GM18867 (cell line): ENCODE data around the gene MAP3K8.

Experiments used
- ATAC-seq: cut with Tn5 transposase; IDR thresholded peaks from one replicate; pipeline ENCODE4 v1.9.1; 2021; ENCODE audit warnings: mild to moderate bottlenecking, moderate library complexity; ENCODE audit not compliant: unreplicated experiment

MAP3K8 gene

DNA sequence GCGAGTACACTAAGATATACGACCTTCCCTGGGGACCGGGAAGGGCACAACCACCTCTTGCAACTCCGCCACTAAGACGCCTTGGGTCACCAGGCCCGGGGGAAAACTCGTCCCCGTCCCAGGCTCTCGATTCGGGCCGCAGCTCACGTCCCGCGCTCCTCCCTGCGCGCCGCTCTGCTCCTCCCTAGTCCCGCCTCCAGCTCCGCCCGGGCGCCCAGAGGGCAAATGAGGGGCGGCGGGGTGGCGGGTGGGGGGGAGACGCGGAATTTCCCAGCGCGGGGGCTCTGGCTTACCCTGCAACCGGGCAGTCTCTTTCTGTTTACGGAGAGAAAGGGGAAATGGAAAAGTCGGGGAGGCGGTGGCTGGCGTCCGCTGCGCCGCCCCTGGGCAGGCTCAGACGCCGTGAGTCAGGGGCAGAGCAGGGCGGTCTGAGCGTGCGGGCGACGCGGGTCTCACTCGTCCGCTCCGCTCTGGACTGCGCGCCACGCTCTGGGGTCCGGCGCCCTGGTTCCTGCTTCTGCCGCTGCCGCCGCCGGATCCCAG is at the start of gene MAP3K8:
MAP3K8 (plus strand) TSS at position 455 of the 543 bp plus-strand sequence. CDS start 4,755 bp downstream, outside the sequence.
- peak; percentile 62 for ATAC-seq

DNA sequence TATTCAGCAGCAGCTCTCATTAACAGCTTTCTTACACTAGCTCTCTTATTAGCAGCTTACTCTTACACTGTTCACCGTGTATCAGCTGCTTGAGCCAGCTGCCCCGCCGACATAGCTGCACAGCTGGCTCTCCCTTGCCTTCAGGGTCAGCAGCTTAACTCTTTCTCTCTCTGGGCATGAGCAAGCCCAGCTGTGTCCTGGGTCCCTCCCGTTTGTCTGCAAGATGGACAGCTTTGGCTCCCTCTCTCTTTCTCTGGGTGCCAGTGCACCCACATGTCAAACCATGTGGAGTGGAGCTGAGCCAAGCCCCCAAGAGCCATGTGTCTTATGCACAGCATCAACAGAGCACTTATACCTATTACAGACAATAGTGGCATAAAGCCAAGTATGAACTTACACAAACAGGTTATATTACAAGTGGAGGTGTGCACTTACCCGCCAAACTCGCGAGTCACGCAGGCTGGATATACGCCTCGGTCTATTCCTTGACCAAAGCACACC is 49.2 kb upstream of the MAP3K8 start:
- peak; percentile 63 for ATAC-seq

DNA sequence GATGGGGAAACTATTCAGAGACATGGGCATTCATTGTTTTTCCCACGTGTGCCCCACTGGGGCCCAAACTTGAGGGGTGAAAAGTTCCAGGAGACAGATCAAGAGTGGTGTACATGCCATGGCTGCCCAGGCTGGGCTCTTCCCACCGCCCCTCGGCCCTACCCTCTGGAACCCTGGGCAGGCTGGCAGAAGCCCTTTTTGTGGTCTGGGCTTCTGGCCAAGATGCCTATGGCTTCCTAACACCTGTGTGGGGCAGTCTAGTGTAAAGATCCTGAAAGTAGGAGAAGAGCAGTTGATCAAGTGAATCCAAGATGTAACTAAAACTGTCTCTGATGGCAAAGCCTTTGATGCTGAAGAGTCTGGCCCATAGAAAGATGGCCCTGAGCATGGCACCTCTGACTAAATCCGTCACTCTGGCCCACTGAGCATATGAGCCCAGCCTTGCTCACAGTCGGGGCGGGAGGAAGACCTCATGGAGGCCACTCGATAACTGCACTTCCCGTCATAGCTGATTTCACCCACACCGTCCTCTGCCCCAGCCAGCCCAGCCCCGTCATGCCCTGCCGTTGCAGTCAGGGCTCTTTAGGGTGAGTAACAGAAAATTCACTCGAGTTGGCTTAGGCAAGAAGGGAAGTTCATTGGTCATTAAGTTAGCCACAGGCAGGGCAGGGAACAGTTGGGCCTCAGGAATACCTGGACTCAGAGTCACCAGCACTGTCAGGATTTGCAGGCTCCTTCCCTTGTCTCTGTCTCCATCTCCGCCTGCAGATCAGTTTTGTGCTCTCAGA is 47.0 kb upstream of the MAP3K8 start:
- ATAC-seq, result no peak

DNA sequence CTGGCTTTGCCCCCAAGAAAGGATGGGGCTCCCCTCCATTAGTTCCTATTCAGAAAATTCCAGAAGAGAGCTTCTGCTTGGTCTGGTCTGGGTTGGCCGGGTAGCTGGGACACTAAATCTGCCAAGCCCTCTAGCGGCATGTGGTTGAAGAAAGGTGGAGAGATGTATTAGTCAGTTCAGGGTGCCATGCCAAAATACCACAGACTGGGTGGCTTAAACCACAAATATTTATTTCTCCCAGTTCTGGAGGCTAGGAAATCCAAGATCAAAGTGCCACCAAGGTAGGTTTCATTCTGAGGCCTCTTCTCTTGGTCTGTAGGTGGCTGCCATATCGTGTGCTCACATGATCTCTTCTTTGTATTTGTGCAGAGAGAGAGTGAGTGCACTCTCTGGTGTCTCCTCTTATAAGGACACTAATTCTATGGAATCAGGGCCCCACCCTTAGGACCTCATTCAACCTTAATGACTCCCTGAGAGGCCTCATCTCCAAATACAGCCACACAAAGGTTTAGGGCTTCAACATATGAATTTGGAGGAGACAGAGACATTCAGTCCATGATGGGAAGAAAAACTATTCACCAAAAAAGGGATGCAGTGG is 46.2 kb upstream of the MAP3K8 start:
- ATAC-seq, result no peak

DNA sequence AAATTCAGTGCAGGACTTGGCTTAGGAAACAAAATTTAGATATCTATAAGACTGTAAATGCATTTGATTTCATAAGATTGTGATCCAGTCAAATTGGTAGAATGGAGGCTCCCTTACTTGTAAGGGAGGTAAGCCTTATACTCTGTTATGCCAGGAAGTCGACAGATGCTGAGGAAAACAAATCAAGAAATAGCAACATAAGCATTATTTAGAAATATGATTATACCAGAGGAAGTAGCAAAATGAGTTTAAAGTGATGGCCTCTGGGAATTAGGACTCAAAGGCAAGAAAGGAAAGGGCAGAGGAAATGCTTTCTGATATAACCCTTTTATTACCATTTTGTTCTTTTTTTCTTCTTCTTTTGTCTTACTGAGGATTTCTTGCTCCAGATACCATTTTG is 44.4 kb upstream of the MAP3K8 start:
- no peak for ATAC-seq

DNA sequence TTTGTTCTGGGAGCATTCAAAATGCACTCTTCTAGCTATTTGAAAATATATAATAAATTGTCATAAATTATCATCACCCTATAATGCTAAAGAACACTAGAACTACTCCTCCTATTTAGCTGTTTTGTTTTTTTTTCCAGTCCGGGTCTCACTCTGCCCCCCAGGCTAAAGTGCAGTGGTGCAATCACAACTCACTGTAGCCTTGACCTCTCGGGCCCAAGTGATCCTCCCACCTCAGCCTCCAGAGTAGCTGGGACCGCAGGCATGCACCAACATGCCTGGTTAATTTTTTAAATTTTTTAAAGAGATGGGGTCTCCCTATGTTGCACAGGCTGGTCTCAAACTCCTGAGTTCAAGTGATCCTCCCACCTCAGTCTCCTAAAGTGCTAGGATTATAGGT is 43.8 kb upstream of the MAP3K8 start:
- no peak for ATAC-seq

DNA sequence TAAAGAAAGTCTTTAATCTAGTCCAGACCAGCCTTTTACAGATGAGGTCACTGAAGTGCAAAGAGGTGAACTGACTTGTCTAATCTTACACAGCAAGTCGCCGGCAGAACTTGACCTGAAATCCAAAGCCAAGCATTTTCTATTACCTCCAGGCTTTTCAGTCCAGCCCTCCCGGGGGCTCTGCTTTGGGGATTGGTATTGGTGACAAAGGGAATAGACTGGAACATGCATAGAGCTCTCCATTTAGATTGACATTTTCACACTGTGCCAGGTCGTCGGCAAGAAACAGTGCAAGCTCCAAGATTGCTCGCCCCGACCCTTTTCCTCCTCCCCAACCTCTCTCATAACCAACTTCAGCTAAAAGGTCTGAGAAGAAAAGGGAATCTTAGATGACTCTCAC is 42.7 kb upstream of the MAP3K8 start:
- ATAC-seq, result no peak

DNA sequence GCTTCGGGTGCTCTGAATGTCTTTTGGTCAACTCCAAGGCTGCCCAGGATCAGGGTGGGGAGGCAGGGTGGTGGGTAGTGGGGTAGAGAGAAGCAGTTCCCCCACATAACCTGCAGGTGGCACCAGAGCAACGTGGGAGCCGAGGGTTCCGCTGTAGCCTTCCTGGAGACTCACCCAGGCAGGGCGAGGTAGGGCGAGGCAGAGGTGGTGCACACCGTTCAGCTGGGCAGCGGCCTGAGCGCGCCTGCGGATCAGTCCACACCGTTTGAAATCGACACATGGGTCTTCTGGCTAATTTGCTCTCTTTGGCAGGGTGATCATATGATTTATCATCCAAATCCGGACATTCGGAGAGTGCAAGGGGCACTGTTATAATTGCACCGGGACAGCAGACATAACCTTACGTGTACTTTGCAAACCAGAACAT is 41.4 kb upstream of the MAP3K8 start:
- ATAC-seq, result peak; percentile 96

DNA sequence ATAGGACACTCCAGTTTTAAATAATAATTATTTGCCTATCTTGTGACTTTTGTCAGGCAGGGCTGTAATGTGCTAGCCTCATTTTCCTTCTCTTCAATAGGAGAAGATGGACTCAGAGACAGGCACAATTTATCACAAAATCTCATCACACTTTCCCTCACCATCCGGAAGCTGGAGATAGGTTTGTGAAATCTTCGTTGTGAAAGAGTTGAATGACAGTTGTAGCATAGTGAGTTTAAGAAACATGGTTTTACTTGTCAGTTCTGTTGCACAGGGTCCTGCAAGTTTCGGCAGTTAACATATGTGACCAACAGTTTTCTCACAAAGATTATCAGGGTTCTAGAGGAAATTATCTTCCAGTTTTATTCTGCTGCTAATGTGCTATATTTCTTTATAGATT is 37.7 kb upstream of the MAP3K8 start:
- no peak for ATAC-seq

DNA sequence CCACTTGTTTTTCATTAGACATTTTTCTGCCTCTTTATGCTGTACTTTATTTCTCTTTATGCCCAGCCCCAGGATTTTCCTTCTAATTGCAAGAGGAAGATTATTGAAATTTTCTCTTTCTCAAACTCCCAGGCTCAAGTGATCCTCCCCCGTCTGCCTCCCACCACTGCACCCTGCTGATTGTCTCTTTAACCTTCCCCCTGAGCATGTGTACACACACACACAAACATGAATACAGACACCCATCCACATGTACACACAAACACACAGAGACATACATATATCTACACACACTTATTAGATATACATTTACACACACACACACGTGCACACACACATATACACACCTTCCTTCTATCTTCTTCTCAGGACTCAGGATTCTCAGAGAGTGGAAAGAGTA is 37.3 kb upstream of the MAP3K8 start:
- ATAC-seq, result no peak

DNA sequence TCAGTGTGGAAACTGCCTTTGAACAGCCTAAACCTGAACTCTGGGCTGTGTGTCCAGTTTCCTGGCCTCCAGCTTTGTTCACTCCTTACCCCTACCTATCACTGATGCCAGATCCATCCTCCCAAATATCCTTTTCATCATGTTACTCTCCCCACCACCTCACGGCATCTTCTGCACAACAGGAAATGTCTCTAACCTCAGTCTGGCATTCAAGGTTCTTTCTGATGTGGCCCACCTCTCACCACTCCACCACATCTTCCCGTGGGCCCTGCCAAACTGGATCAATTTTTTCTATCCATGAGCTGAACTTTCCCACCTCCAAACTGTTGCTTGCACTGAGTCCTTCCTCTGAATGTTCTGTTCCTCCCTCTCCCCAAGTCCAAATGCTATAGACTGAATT is 35.8 kb upstream of the MAP3K8 start:
- ATAC-seq, result no peak

DNA sequence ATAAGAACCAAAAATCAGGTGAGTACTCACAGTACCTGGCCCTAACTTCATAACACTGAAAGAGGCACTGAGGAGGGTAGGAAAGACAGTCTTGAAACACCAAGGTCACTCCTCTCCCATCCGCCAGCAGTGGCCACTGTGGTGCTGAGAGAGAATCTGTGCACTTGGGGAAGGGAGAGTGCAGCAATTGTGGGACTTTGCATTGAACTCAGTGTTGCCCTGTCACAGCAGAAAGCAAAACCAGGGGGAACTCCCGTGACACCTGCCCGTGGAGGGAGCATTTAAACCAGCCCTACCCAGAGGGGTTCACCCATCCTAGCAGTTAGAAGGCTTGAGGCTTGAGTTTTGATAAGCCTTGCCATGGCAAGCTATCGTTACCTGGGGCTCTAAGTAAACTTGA is 35.2 kb upstream of the MAP3K8 start:
- no peak for ATAC-seq

DNA sequence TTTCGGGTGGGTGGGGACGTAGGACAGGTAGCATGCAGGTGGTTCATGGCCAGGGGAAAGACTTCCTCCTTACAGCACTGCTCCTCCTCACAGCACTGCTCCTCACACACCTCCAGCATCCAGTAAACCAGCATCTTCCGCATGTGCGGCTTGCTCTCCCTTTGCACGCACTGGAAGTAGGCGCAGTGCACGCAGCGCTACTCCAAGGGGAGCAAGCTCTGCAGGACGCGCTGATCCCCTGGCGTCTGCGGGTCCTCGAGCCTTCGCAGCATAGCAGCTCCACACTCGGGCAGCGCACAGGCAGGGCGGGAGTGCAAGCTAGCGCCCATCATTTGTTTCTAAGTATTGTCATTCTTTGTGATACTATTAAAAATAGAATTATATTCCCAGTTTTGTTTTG is 30.5 kb upstream of the MAP3K8 start:
- no peak for ATAC-seq

DNA sequence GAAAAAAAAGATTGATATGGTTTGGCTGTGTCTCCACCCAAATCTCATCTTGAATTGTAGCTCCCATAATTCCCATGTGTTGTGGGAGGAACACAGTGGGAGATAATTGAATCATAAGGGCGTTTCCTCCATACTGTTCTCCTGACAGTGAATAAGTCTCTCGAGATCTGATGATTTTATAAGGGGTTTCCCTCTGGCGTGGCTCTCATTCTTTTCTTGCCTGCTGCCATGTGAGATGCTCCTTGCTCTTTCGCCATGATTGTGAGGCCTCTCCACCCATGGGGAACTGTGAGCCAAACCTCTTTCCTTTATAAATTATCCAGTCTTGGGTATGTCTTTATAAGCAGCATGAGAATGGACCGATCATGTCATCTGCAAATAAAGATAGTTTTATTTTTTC is 29.4 kb upstream of the MAP3K8 start:
- ATAC-seq, result no peak

DNA sequence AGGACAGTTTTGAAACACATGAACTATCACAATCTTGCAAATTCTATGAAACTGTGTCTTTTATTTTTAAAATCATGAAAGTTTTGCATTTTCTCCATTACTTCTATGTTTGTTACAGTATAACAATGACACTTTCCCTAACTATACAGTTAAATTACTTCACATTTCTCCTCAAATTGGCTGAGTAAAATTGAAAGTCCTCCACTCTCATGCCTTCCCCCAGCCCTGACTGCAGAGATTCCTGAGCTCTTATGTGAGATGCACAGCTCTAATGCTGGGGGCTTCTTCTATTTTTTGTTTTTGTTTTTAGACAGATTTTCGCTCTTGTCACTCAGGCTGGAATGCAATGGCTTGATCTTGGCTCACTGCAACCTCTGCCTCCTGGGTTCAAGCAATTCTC is 22.7 kb upstream of the MAP3K8 start:
- ATAC-seq, result no peak

DNA sequence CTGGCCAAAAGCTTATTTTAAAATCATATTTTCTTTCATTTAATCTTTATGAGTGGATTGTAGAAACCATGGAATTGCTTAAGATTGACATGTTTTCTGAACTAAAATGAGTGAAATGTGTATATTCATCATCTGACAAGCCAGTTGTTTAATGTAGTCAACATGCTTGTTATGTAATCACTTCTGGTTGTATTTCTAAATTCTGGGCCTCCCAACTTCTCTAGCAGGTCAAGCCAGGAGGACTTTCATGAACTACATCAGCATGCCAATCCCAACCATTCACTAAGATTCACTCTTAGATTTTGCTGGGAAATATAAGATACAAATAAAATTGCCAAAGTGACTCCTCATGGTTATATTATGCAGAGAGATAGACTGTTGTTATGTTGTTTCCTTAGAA is 21.1 kb upstream of the MAP3K8 start:
- ATAC-seq, result no peak

DNA sequence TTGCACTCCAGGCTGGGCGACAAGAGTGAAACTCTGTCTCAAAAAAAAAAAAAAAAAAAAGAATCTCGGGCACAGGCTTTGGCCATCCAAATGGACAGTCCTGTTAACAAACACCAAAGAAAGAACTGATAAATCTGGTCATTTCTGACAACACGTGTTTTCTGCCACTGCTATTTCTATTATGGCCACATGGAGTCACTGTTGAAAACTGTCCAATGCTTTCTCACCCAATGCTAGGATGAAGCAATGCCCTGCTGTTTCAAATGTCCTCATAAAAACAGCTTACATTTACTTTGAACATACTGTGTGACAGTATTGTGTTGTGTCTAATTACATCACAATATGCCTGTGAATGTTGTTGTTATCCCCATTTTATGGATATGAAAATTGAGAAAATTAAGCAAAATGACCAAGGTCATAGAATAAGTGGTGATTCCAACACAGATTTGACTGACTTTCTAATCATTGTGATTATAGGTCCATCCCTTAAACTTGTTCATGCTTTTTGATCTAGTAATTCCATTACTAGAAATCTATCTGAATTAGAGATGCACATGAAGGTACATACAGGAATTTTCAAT is 19.9 kb upstream of the MAP3K8 start:
- ATAC-seq, result no peak

DNA sequence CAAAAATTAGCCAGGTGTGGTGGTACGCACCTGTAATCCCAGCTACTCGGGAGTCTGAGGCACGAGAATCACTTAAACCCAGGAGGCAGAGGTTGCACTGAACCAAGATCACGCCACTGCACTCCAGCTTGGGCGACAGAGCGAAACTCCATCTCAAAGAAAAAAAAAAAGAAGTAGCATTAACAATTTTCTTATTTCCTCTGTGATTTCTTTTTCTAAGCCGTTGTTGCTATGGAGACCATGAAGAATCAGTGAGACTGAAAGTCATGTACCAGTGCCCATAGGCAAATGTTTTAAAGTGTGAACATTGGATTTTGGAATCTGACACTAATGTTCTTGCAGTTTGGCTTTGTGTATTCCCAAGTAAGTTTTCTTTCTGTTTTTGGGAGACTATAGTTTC is 18.4 kb upstream of the MAP3K8 start:
- ATAC-seq, result no peak

DNA sequence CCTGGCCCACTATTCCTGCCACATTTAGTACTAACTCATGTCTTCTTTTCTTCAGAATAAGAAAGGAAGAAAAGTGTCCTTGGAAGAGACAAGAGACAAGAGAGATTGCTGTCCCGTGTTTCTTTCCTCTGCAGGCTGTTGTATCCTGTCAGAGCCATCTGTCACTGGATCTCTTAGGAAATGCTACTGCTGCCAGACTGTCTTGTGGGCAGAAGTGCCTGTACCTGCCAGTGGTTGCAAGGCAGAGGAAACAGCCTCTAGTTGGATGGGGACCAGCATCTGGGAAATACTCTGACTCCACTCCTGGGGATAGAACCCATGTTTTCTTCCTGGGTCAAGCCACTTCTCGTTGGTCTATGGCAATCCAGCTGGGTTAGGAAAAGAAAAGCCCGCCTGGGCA is 16.7 kb upstream of the MAP3K8 start:
- no peak for ATAC-seq

DNA sequence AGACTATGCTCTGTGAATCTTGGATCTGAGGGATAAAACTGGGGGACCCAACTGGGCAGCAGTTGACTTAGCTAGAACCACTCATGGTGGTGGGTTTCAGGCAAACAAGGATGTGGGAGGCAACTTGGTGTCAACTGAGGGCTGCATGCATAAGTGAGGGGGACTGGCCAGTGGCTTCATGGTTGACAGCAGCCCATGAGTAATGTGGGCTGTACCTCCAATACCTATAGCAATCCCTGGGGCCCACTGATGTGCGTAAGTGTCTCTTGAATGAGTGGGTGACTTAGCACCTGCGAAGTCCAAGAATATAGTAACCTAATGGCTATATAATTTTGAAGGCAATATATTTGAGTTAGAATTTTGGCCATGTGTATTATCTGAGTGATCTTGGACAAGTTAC is 13.7 kb upstream of the MAP3K8 start:
- ATAC-seq, result peak; percentile 49

DNA sequence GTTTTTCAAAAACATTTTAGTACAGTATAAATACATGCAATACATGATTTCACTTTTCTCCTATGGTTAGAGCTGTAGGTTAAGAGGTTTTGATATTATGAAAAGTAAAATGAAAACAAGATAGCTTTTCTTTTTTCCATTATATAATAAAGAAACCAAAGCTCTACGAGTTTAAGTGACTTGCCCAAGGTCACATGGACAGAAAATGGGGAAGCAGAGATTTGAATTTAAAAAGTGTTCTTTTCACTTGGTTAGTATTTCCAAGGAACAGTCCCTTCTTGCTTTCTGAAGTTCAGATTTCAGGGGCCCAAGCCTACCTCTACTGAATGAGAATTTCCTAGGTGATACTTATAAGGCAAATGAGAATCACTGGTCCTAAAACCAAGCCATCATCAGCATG is 13.2 kb upstream of the MAP3K8 start:
- no peak for ATAC-seq

DNA sequence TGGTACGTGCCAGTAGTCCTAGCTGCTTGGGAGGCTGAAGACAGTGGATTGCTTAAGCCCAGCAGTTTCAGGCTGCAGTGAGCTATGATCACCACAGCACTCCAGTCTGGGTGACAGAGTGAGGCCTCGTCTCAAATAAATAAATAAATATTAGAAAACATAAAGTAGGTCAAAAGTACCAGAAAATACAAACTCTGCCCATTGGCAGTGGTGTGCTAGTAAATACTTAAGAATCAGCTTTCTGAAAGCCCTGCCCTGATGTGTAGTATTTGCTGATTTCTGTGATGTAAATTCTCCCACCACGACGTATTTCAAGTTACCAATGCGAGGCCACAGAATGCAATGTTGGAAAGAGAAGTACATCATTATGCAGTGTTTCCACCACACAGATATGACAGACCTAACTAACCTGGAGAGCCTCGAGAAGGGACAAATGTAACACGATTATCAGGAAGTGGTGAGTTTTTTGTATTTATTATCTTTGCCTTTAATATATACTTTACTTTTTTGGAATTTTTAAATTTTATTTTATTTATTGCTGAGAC is 11.8 kb upstream of the MAP3K8 start:
- no peak for ATAC-seq
